H1 (cell line): ENCODE results near the gene PGAM2. TPM values are rescaled to one million over a fixed set of nuclear protein-coding genes. Genes with fewer than 3 reads are reported as not detected.

Source experiments
- CTCF ChIA-PET: fragments of 300-600 bp; sonication (Branson Sonifier 250); formaldehyde crosslinking; loops from one replicate; lab custom pipeline; 2021; ENCODE audit not compliant: partially characterized antibody; lab: Charles Lee
- POLR2A ChIA-PET: fragments of 300-600 bp; sonication (Branson Sonifier 250); formaldehyde crosslinking; loops from one replicate; lab custom pipeline; 2021; ENCODE audit warnings: inconsistent platforms; ENCODE audit not compliant: partially characterized antibody; lab: Charles Lee
- DNase-seq, 2 experiments: peaks; one replicate each; pipeline versions ENCODE4 v3.0.0 to v3.0.0-alpha.2; 2010 to 2022; ENCODE audit warnings: low spot score in 2 of 2, low read depth in 1 of 2, mixed read lengths in 1 of 2
- FAIRE-seq: peaks from 2 replicates; lab custom pipeline; 2011; peaks lifted over from hg19 to GRCh38; lab: Jason Lieb, UNC
- H2AFZ ChIP-seq: 2 replicates; pipeline ENCODE4 v1.8.1; 2012; ENCODE audit warnings: low read length, inconsistent platforms
- H2AK5ac ChIP-seq: 2 replicates; pipeline ENCODE4 v1.6.1; 2013; ENCODE audit warnings: low read depth, low read length
- H2BK120ac ChIP-seq: replicated peaks from 2 replicates; pipeline ENCODE3; 2013; ENCODE audit warnings: low read depth, low read length, inconsistent platforms
- H2BK12ac ChIP-seq: 2 replicates; pipeline ENCODE4 v1.6.1; 2013; ENCODE audit warnings: low read depth, low read length
- H2BK15ac ChIP-seq: 2 replicates; pipeline ENCODE4 v1.6.1; 2013; ENCODE audit warnings: low read length
- H2BK20ac ChIP-seq: 2 replicates; pipeline ENCODE4 v1.6.1; 2013; ENCODE audit warnings: low read length
- H2BK5ac ChIP-seq: 2 replicates; pipeline ENCODE4 v1.6.1; 2013; ENCODE audit warnings: low read depth, low read length
- H3K14ac ChIP-seq: 2 replicates; pipeline ENCODE4 v1.6.1; 2013; ENCODE audit warnings: inconsistent platforms; ENCODE audit not compliant: insufficient read length
- H3K18ac ChIP-seq: 2 replicates; pipeline ENCODE4 v1.6.1; 2013; ENCODE audit warnings: low read length; ENCODE audit errors: extremely low read depth
- H3K23ac ChIP-seq: 2 replicates; pipeline ENCODE4 v1.6.1; 2013; ENCODE audit warnings: inconsistent platforms; ENCODE audit not compliant: insufficient read length
- H3K23me2 ChIP-seq: 2 replicates; pipeline ENCODE4 v1.6.1; 2013; ENCODE audit warnings: low read depth, low read length
- H3K27ac ChIP-seq: 2 replicates; pipeline ENCODE4 v1.6.1; 2011; ENCODE audit warnings: low read depth, low read length, inconsistent platforms
- H3K27me3 ChIP-seq, 4 experiments: replicated peaks in 1 of 4; 1 replicate in 1 of 4; 2 replicates in 3 of 4; pipeline versions ENCODE4 v1.6.1 to v1.8.1; 2011 to 2013; ENCODE audit warnings: low read length in 3 of 4, mild to moderate bottlenecking in 3 of 4, inconsistent platforms in 2 of 4, mixed read lengths in 2 of 4, moderate library complexity in 1 of 4; ENCODE audit not compliant: control insufficient read depth in 3 of 4, insufficient read depth in 3 of 4; ENCODE audit errors: extremely low read depth in 1 of 4
- H3K36me3 ChIP-seq, 4 experiments: 2 replicates each; pipeline versions ENCODE4 v1.6.1 to v1.8.1; 2011 to 2013; ENCODE audit warnings: mild to moderate bottlenecking in 4 of 4, low read length in 3 of 4, moderate library complexity in 2 of 4, control low read depth in 1 of 4, inconsistent platforms in 1 of 4; ENCODE audit not compliant: insufficient read depth in 4 of 4, control insufficient read depth in 2 of 4
- H3K4ac ChIP-seq: replicated peaks from 2 replicates; pipeline ENCODE3; 2013; ENCODE audit warnings: low read length, low read depth, mixed read lengths, inconsistent platforms; ENCODE audit not compliant: insufficient read length
- H3K4me1 ChIP-seq, 4 experiments: replicated peaks in 1 of 4; 1 replicate in 1 of 4; 2 replicates in 3 of 4; pipeline versions ENCODE4 v1.6.1 to v1.8.1; 2011 to 2013; ENCODE audit warnings: low read length in 3 of 4, inconsistent platforms in 2 of 4, mixed read lengths in 1 of 4; ENCODE audit not compliant: insufficient read depth in 4 of 4, control insufficient read depth in 3 of 4
- H3K4me2 ChIP-seq, 2 experiments: 2 replicates each; pipeline versions ENCODE4 v1.6.1 to v1.8.1; 2011 to 2013; ENCODE audit warnings: low read depth in 2 of 2, low read length in 2 of 2, control low read depth in 1 of 2, inconsistent platforms in 1 of 2, mild to moderate bottlenecking in 1 of 2; ENCODE audit not compliant: insufficient read depth in 1 of 2
- H3K4me3 ChIP-seq, 4 experiments: fragments of 200-600, 300-600 bp in 1 of 4; sonication (generic), shearing (Covaris generic), sonication (Bioruptor Twin) in 1 of 4; 2 replicates each; pipeline versions ENCODE4 v1.5.1 to v1.8.1; 2011 to 2016; ENCODE audit warnings: low read length in 4 of 4, low read depth in 3 of 4, control low read depth in 2 of 4, inconsistent platforms in 2 of 4, mild to moderate bottlenecking in 2 of 4, mixed read lengths in 1 of 4, moderate library complexity in 1 of 4; ENCODE audit not compliant: insufficient read depth in 2 of 4; ENCODE audit errors: extremely low read depth in 1 of 4
- H3K56ac ChIP-seq: replicated peaks from 2 replicates; pipeline ENCODE3; 2013; ENCODE audit warnings: low read depth, mild to moderate bottlenecking, mixed read lengths, low read length, inconsistent platforms; ENCODE audit not compliant: insufficient read length
- H3K79me1 ChIP-seq: 2 replicates; pipeline ENCODE4 v1.6.1; 2013; ENCODE audit warnings: low read depth, low read length, control low read depth
- H3K79me2 ChIP-seq, 2 experiments: 2 replicates each; pipeline versions ENCODE4 v1.6.1 to v1.8.1; 2012 to 2013; ENCODE audit warnings: low read length in 2 of 2, mild to moderate bottlenecking in 2 of 2, inconsistent platforms in 1 of 2; ENCODE audit not compliant: insufficient read depth in 2 of 2, control insufficient read depth in 1 of 2
- H3K9ac ChIP-seq, 4 experiments: replicated peaks in 1 of 4; 1 replicate in 1 of 4; 2 replicates in 3 of 4; pipeline versions ENCODE4 v1.6.1 to v1.8.1; 2011 to 2013; ENCODE audit warnings: low read depth in 3 of 4, low read length in 3 of 4, control low read depth in 2 of 4, mild to moderate bottlenecking in 2 of 4, moderate library complexity in 2 of 4, inconsistent platforms in 1 of 4; ENCODE audit errors: extremely low read depth in 1 of 4
- H3K9me3 ChIP-seq, 2 experiments: 2 replicates each; pipeline versions ENCODE4 v1.6.1 to v1.8.1; 2012 to 2013; ENCODE audit warnings: mild to moderate bottlenecking in 2 of 2, moderate library complexity in 2 of 2, control low read depth in 1 of 2, inconsistent platforms in 1 of 2, low read depth in 1 of 2, low read length in 1 of 2, mixed read lengths in 1 of 2; ENCODE audit not compliant: insufficient read depth in 2 of 2
- H4K20me1 ChIP-seq, 2 experiments: replicated peaks in 1 of 2; 2 replicates each; pipeline versions ENCODE3 to v1.8.1; 2011 to 2013; ENCODE audit warnings: inconsistent platforms in 2 of 2, low read length in 2 of 2, mild to moderate bottlenecking in 1 of 2; ENCODE audit not compliant: insufficient read depth in 2 of 2, control insufficient read depth in 1 of 2
- H4K5ac ChIP-seq: 2 replicates; pipeline ENCODE4 v1.6.1; 2013; ENCODE audit warnings: low read length, low read depth, mixed read lengths, inconsistent platforms; ENCODE audit not compliant: insufficient read length
- H4K8ac ChIP-seq: 2 replicates; pipeline ENCODE4 v1.8.0; 2013; ENCODE audit warnings: mild to moderate bottlenecking, moderate library complexity, low read length, inconsistent platforms; ENCODE audit not compliant: insufficient read depth; ENCODE audit errors: extremely low read depth
- H4K91ac ChIP-seq: replicated peaks from 2 replicates; pipeline ENCODE3; 2013; ENCODE audit warnings: low read length, mixed read lengths, inconsistent platforms; ENCODE audit not compliant: insufficient read length
- POLR2A ChIP-seq, 2 experiments: IDR thresholded peaks; 1 replicate in 1 of 2; 2 replicates in 1 of 2; pipeline ENCODE4 v1.6.1; 2011; ENCODE audit warnings: low read depth in 2 of 2, low read length in 2 of 2, mild to moderate bottlenecking in 2 of 2; ENCODE audit errors: control extremely low read depth in 1 of 2
- POLR2AphosphoS5 ChIP-seq: IDR thresholded peaks from 2 replicates; pipeline ENCODE4 v1.6.1; 2011; ENCODE audit warnings: low read depth, low read length
- WGBS, 2 experiments: shearing (Covaris generic) in 1 of 2; methylation state at CpG; one replicate each; pipeline versions ENCODE4 v1.1.6 to v1.1.7; 2013 to 2015; ENCODE audit warnings: low lambda C conversion rate in 2 of 2, mixed read lengths in 2 of 2, inconsistent platforms in 1 of 2, low coverage in 1 of 2, missing lambda C conversion rate in 1 of 2; ENCODE audit not compliant: insufficient replicate concordance in 2 of 2, insufficient coverage in 1 of 2, insufficient read length in 1 of 2; ENCODE audit errors: extremely low coverage in 1 of 2, missing lambda C conversion rate in 1 of 2; 5-methylcytosine and 5-hydroxymethylcytosine counted together
- polyA plus RNA-seq, 7 experiments: library from polyadenylated mRNA; depleted of rRNA in 3 of 7; stranded (reverse) in 5 of 7; unstranded in 2 of 7; fragments of >200 nt in 5 of 7; fragments of 200-250 nt in 2 of 7; gene quantifications; 1 replicate in 5 of 7; 2 replicates in 1 of 7; 4 replicates in 1 of 7; pipeline versions ENCODE4 v1.2.1 to v1.2.3, GENCODE V29; 2011 to 2013; ENCODE audit warnings: missing spikeins in 2 of 7, mixed read lengths in 2 of 7
- total RNA-seq: library from RNA; stranded (reverse); fragmentation: NEBNext Ultra II Directional; extraction: Animal tissue kit (Norgen Biotek cat#: 25700); gene quantifications from 2 replicates; pipeline ENCODE4 v1.2.1, GENCODE V29; 2021

The PGAM2 gene
- total and polyA plus RNA-seq, 2 of the 8 experiments (the other 6 are each of a cell fraction or from before 2014, with no cell fraction given) = 2.1 to 2.9 TPM

- H4K5ac ChIP-seq = no peak overlapping the region
- CTCF ChIA-PET = interaction anchor here (1.3 to 1.8 kb wide), 2 partner anchors 9 to 18 kb away, joined by 3 to 4 read pairs; partner anchors contain the start of gene POLD2
- no peak for TF ChIP-seq POLR2A (IDR thresholded peaks at IDR 0.05; ENCODE audit: control extremely low read depth in 1 of 2, low read depth in 2 of 2, low read length in 2 of 2)
- 0 out of 2 replicates have a peak, but pooled peaks have one; percentile 9 for TF ChIP-seq POLR2AphosphoS5
- no peak overlapping the region for H3K23ac ChIP-seq
- no peak overlapping the region for H3K4me3 ChIP-seq
- H3K9ac ChIP-seq = no peak overlapping the region
- H3K79me2 ChIP-seq = no peaks in the 10 kb centered on the region
- peaks cover 0 to 11% of the 10 kb centered on the region in 2 experiments for H4K20me1 ChIP-seq
- H3K27ac ChIP-seq = no peak overlapping the region
- H3K4me1 ChIP-seq = peaks cover 0 to 2% (median 0%) of the 10 kb centered on the region in 4 experiments; a peak in 1 of 7 replicates
- H4K91ac ChIP-seq = no peak overlapping the region
- POLR2A ChIA-PET = interaction anchor here (0.8 to 3.4 kb wide), 6 partner anchors 9 to 68 kb away, joined by 3 to 13 read pairs (median 3); partner anchors contain the start of gene AEBP1
- DNase-seq (no peak), FAIRE-seq (no peak)
- H3K4ac ChIP-seq = no peak overlapping the region
- no peak overlapping the region for H3K56ac ChIP-seq
- no peak overlapping the region for H3K14ac ChIP-seq
- H2BK5ac ChIP-seq = no peak overlapping the region
- peaks cover 9 to 40% (median 24%) of the 10 kb centered on the region in 4 experiments; a peak in 6 of 8 replicates for H3K36me3 ChIP-seq
- no peak overlapping the region for H2AK5ac ChIP-seq
- H2BK120ac ChIP-seq = no peak overlapping the region
- H3K79me1 ChIP-seq = no peaks in the 10 kb centered on the region
- H3K9me3 ChIP-seq = no peaks in the 10 kb centered on the region
- H2BK15ac ChIP-seq = no peak overlapping the region
- no peak overlapping the region for H4K8ac ChIP-seq
- no peak overlapping the region for H3K4me2 ChIP-seq
- no peak overlapping the region for H2BK20ac ChIP-seq
- WGBS, 2 experiments = 92% methylated on average over 20 of the region's 24 CpGs; no CpG with 5 or more reads in 1 of the 2 experiments
- H3K23me2 ChIP-seq = no peaks in the 10 kb centered on the region
- H3K18ac ChIP-seq = no peak overlapping the region
- no peaks in the 10 kb centered on the region for H3K27me3 ChIP-seq
- no peak overlapping the region for H2BK12ac ChIP-seq
- H2AFZ ChIP-seq = no peak overlapping the region
Measured at GRCh38 chr7:44113764-44114354, 48.5 kb upstream of the PGAM2 start.
